SH-SY5Y (cell line): ENCODE data around the gene MAMDC4.

Experiments used
- GATA2 ChIP-seq: IDR thresholded peaks from 2 replicates; pipeline ENCODE4 v1.6.1; 2011; ENCODE audit warnings: mild to moderate bottlenecking, low read depth, low read length
- GATA3 ChIP-seq: IDR thresholded peaks from 2 replicates; pipeline ENCODE4 v1.6.1; 2011; ENCODE audit warnings: low read depth, mild to moderate bottlenecking, low read length, moderate library complexity

GRCh38 chr9:136847826-136848392 lies 4.2 kb upstream of the MAMDC4 start:
- TF ChIP-seq GATA2 (no peak), GATA3 (no peak)
